ENCODE results near the gene CD300A.
"Not testable (repeated sequence)": the region's sequence is repeated elsewhere in the genome, so short reads cannot be mapped to it uniquely, and the experiment has no call there.

Gene CD300A

DNA sequence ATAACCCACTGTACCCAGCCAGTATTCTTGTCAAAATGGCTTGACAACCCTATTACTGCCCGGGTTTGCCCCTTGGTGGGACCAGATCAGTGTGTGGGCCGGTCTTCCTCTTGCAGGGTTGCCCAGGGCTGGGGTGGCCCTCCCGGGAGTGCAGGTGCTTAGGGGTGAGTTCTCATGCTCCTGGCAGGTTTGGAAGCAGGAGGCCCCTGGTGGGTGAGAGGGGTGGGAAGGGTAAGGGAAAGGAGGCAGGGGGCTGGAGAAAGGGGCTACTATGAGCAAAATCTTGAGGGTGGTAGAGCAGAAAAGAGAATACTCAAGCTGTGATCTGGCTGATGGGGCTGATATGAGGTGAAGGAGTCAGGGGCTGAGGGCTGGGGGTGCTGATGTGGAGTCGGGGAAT lies 6.5 kb downstream of the CD300A start:
- Histone ChIP-seq H3K36me3 (ENCODE audit: insufficient read depth, low read length) (no peaks in the 10 kb centered on the region), H3K9ac (ENCODE audit: low read depth, low read length) (no peak overlapping the region), H3K4me1 (ENCODE audit: insufficient read depth, low read length) (no peaks in the 10 kb centered on the region), H3K9me3 (ENCODE audit: control insufficient read depth, insufficient read depth, low read length) (peaks cover 10% of the 10 kb centered on the region)

DNA sequence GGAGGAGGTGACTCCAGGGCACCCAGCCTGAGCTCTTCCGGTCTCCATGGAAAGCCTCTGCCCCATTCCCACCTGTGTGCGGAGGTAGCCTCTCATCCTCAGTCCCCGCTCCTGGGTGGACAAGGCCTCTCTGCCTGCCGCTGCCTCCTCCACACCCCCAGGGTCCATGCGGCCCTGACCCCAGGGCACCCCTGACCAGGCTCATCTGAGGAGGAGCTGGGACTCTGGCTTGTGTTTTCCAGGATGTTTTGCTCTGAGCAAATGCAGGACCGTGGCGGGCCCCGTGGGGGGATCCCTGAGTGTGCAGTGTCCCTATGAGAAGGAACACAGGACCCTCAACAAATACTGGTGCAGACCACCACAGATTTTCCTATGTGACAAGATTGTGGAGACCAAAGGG lies 6.9 kb downstream of the CD300A start:
- Histone ChIP-seq H3K9ac (ENCODE audit: low read depth, low read length) (no peak overlapping the region), H3K36me3 (ENCODE audit: insufficient read depth, low read length) (no peaks in the 10 kb centered on the region), H3K9me3 (ENCODE audit: control insufficient read depth, insufficient read depth, low read length) (peaks cover 10% of the 10 kb centered on the region), H3K4me1 (ENCODE audit: insufficient read depth, low read length) (no peaks in the 10 kb centered on the region)

DNA sequence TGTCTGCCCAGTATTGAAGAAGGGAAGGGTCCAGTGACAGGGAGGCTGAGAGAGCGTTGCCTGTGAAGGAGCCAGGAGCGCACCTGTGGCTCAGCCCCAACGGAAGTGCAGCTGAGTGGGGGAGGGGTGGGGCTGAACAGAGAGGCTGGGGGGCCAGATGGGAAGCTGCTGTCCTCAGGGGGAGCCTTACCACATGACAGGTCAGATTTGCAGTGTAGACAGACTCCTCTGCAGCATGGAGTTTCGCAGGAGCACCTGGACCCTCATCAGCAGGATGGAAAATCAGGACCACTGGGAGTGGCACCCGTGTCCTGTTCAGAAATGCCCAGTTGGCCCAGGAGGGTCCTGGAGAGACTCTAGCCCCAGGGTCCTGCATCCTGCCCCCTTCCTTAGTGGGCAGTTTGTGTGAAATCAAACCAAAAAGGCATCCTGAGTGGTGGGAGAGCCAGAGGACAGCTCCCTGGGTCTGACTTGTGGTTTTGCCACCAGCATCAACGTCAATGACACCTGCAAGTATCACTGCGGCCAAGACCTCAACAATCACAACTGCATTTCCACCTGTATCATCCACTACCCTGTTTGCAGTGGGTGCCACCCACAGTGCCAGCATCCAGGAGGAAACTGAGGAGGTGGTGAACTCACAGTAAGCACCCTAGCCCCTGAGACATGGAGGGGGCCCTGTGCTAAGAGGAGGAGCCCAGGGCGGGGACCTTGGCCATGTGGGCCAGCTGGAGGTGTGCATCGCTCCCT lies 7.8 kb downstream of the CD300A start:
- Histone ChIP-seq H3K36me3 (ENCODE audit: insufficient read depth, low read length) (no peaks in the 10 kb centered on the region), H3K4me1 (ENCODE audit: insufficient read depth, low read length) (no peaks in the 10 kb centered on the region), H3K9ac (ENCODE audit: low read depth, low read length) (no peak overlapping the region), H3K9me3 (ENCODE audit: control insufficient read depth, insufficient read depth, low read length) (peaks cover 10% of the 10 kb centered on the region)

DNA sequence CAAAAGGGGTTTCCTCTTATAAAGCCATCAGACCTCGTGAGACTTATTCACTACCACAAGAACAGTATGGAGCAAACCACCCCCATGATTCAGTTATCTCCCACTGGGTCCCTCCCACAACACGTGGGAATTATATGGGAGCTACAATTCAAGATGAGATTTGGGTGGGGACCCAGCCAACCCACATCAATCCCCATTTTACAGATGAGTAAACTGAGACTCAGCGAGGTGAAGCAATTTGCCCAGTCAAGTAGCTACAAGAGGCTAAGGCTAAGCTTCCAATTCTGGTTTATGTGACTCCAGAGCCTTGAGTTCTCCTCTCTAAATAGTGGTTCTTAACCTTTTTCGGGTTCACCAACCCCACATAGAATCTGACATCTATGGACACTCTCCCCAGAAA lies 8.8 kb downstream of the CD300A start:
- Histone ChIP-seq H3K9ac (ENCODE audit: low read depth, low read length) (no peak overlapping the region), H3K9me3 (ENCODE audit: control insufficient read depth, insufficient read depth, low read length) (peaks cover 10% of the 10 kb centered on the region), H3K36me3 (ENCODE audit: insufficient read depth, low read length) (no peaks in the 10 kb centered on the region), H3K4me1 (ENCODE audit: insufficient read depth, low read length) (no peaks in the 10 kb centered on the region)

DNA sequence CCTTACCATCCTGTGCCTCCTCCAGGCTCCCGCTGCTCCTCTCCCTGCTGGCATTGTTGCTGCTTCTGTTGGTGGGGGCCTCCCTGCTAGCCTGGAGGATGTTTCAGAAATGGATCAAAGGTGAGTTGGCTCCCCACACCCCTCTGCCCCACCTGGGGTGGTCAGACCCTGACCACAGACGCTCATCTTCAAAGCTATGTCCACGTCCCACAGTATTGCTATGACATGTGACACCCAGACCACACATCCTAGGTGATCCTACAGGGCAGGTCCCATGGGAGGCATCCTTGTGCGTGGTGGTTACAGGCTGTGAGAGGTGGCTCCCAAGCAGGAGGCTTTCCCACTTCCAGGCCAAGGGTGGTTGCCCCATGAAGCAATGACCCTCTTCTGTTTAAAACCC lies 11.0 kb downstream of the CD300A start:
- no peaks in the 10 kb centered on the region for H3K36me3 ChIP-seq (ENCODE audit: insufficient read depth, low read length)
- H3K4me1 ChIP-seq (ENCODE audit: insufficient read depth, low read length): no peaks in the 10 kb centered on the region
- peaks cover 10% of the 10 kb centered on the region for H3K9me3 ChIP-seq (ENCODE audit: control insufficient read depth, insufficient read depth, low read length)
- no peak overlapping the region for H3K9ac ChIP-seq (ENCODE audit: low read depth, low read length)

- no peaks in the 10 kb centered on the region for H3K4me1 ChIP-seq (ENCODE audit: insufficient read depth, low read length)
- no peak overlapping the region for H3K9ac ChIP-seq (ENCODE audit: low read depth, low read length)
- H3K9me3 ChIP-seq (ENCODE audit: control insufficient read depth, insufficient read depth, low read length): peaks cover 10% of the 10 kb centered on the region
- no peaks in the 10 kb centered on the region for H3K36me3 ChIP-seq (ENCODE audit: insufficient read depth, low read length)
Measured at GRCh38 chr17:74478420-74479100, 12.1 kb downstream of the CD300A start.

- no peaks in the 10 kb centered on the region for H3K4me1 ChIP-seq (ENCODE audit: insufficient read depth, low read length)
- H3K9ac ChIP-seq (ENCODE audit: low read depth, low read length): no peak overlapping the region
- peaks cover 10% of the 10 kb centered on the region for H3K9me3 ChIP-seq (ENCODE audit: control insufficient read depth, insufficient read depth, low read length)
- H3K36me3 ChIP-seq (ENCODE audit: insufficient read depth, low read length): no peaks in the 10 kb centered on the region
Measured at GRCh38 chr17:74480290-74480689, 13.9 kb downstream of the CD300A start.

DNA sequence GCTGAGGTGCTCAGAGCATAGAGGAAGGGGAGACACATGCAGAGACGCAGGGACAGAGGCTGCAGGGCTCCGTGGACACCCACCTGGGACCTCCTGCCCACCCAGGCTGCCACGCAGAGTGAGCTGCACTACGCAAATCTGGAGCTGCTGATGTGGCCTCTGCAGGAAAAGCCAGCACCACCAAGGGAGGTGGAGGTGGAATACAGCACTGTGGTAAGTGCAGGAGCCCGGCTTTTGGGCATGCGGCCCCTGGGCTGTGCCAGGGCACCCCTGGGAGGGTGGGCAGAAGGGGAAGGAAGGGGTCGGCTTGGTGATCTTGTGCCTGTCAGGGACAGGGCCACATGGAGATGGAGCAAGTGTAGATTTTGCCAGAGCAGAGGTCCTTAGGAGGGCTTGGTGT lies 15.2 kb downstream of the CD300A start:
- H3K9ac ChIP-seq (ENCODE audit: low read depth, low read length): no peak overlapping the region
- H3K36me3 ChIP-seq (ENCODE audit: insufficient read depth, low read length): no peaks in the 10 kb centered on the region
- H3K4me1 ChIP-seq (ENCODE audit: insufficient read depth, low read length): no peaks in the 10 kb centered on the region
- H3K9me3 ChIP-seq (ENCODE audit: control insufficient read depth, insufficient read depth, low read length): 0 out of 2 replicates have a peak, but pooled peaks cover under 1% of the 10 kb centered on the region

DNA sequence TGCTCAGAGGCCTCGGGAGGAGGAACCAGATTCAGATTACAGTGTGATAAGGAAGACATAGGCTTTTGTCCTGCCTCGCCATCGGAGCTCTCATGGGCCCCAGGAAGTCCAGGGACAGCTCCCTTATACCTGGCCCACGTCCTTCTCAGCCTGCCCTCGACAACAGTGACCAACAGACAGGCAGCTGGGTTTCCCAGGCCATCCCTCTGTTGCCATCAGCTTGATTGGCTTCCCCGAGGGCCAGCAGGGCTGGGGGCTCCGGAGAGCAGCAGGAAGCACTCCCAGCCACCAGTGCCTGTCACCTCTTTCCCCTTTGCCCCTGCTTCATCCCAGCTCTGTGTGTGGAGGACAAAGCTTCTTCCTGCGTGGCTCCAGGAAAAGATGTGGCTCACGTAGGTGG lies 17.6 kb downstream of the CD300A start:
- H3K36me3 ChIP-seq (ENCODE audit: insufficient read depth, low read length): no peaks in the 10 kb centered on the region

DNA sequence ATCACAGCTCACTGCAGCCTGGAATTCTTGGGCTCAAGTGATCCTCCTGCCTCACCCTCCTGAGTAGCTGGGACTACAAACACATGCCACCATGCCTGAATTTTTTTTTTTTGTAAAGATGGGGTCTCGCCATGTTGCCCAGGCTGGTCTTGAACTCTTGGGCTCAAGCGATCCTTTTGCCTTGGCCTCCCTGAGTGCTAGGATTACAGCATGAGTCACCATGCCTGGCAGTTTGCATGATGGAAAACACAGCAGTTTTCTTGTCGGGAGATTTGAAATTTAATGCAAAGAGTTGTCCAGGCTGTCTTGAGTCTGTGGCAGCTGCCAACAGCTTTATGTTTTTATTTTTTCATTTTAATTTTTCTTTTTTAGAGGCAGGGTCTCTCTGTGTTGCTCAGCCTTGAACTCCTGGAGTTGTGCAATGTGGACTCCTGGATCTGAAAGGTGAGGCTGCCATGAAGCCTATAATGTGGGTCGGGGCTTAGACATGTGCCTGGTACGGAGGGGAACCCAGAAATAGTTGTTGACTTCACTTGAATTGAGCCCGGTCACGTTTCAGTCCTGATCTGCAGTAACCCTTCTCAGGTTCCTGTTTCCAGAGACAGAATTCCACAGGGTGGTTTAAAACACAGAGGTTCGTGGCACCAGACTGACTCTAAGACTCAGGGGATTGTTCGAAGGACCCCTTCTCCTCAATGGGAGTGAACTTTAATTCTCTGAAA lies 18.7 kb downstream of the CD300A start:
- no peaks in the 10 kb centered on the region for H3K36me3 ChIP-seq (ENCODE audit: insufficient read depth, low read length)
- H3K9me3 ChIP-seq (ENCODE audit: control insufficient read depth, insufficient read depth, low read length): no peaks in the 10 kb centered on the region
- no peak overlapping the region for H3K9ac ChIP-seq (ENCODE audit: low read depth, low read length)
- H3K4me1 ChIP-seq (ENCODE audit: insufficient read depth, low read length): no peaks in the 10 kb centered on the region

More for the DNA sequence above, 17.6 kb downstream of the CD300A start:
- Histone ChIP-seq H3K9me3 (ENCODE audit: control insufficient read depth, insufficient read depth, low read length) (no peaks in the 10 kb centered on the region), H3K4me1 (ENCODE audit: insufficient read depth, low read length) (no peaks in the 10 kb centered on the region), H3K9ac (ENCODE audit: low read depth, low read length) (no peak overlapping the region)

- no peaks in the 10 kb centered on the region for H3K4me1 ChIP-seq (ENCODE audit: insufficient read depth, low read length)
- H3K9ac ChIP-seq (ENCODE audit: low read depth, low read length): no peak overlapping the region
- H3K9me3 ChIP-seq (ENCODE audit: control insufficient read depth, insufficient read depth, low read length): no peaks in the 10 kb centered on the region; the same call in 1 of the 2 replicates
- H3K36me3 ChIP-seq (ENCODE audit: insufficient read depth, low read length): no peaks in the 10 kb centered on the region
Measured at GRCh38 chr17:74485841-74486240, 19.4 kb downstream of the CD300A start.

- not testable (repeated sequence) for H3K9ac ChIP-seq (ENCODE audit: low read depth, low read length); H3K36me3 ChIP-seq (ENCODE audit: insufficient read depth, low read length); H3K9me3 ChIP-seq (ENCODE audit: control insufficient read depth, insufficient read depth, low read length); H3K4me1 ChIP-seq (ENCODE audit: insufficient read depth, low read length)
Measured at GRCh38 chr17:74488276-74488675, 21.8 kb downstream of the CD300A start.

DNA sequence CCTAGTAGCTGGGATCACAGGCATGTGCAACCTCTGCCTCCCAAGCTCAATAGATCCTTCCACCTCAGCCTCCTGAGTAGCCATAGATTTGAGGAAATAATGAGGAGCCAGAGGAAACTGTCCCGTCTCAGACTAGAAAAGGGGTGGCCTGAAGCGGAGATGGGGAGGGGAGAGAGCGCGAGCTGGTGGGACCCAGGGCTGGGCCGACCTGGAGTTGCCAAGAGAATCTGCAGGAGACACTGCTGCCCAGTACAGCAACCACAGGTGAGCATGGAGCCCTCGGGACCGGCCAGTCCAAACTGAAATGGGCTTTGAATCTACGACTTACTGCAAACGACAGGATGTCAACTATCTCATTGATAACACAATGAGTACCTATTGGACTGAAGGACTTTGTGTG lies 24.3 kb downstream of the CD300A start:
- H3K9ac ChIP-seq (ENCODE audit: low read depth, low read length): no peak overlapping the region
- no peaks in the 10 kb centered on the region for H3K36me3 ChIP-seq (ENCODE audit: insufficient read depth, low read length)
- H3K4me1 ChIP-seq (ENCODE audit: insufficient read depth, low read length): no peaks in the 10 kb centered on the region
- no peaks in the 10 kb centered on the region; the same call in 1 of the 2 replicates for H3K9me3 ChIP-seq (ENCODE audit: control insufficient read depth, insufficient read depth, low read length)

- no peak overlapping the region for H3K9ac ChIP-seq (ENCODE audit: low read depth, low read length)
- no peaks in the 10 kb centered on the region; the same call in 1 of the 2 replicates for H3K9me3 ChIP-seq (ENCODE audit: control insufficient read depth, insufficient read depth, low read length)
- H3K36me3 ChIP-seq (ENCODE audit: insufficient read depth, low read length): no peaks in the 10 kb centered on the region
- no peaks in the 10 kb centered on the region for H3K4me1 ChIP-seq (ENCODE audit: insufficient read depth, low read length)
Measured at GRCh38 chr17:74491626-74492025, 25.2 kb downstream of the CD300A start.
